KMS-11 (cell line): ENCODE results near the gene SPATA12.

Experiments
- H2AFZ ChIP-seq: fragments of 200-600 bp; sonication (generic); 2 replicates; pipeline ENCODE4 v1.6.1; 2016; ENCODE audit warnings: antibody characterized with exemption, mixed run types, low read depth
- H3K27ac ChIP-seq: fragments of 200-600 bp; sonication (generic); 2 replicates; pipeline ENCODE4 v1.6.1; 2016; ENCODE audit warnings: mild to moderate bottlenecking, mixed run types
- H3K27me3 ChIP-seq: fragments of 200-600 bp; sonication (generic); 2 replicates; pipeline ENCODE4 v1.6.1; 2017; ENCODE audit warnings: mild to moderate bottlenecking, low read depth, mixed run types, moderate library complexity; ENCODE audit not compliant: insufficient read depth
- H3K36me3 ChIP-seq: fragments of 200-600 bp; sonication (generic); 2 replicates; pipeline ENCODE4 v1.6.1; 2017; ENCODE audit warnings: mild to moderate bottlenecking, mixed run types; ENCODE audit not compliant: insufficient read depth
- H3K4me1 ChIP-seq: fragments of 200-600 bp; sonication (generic); 2 replicates; pipeline ENCODE4 v1.6.1; 2016; ENCODE audit warnings: mild to moderate bottlenecking, low read depth, mixed run types; ENCODE audit not compliant: poor library complexity, severe bottlenecking
- H3K4me2 ChIP-seq: fragments of 200-600 bp; sonication (generic); 2 replicates; pipeline ENCODE4 v1.7.0; 2016; ENCODE audit warnings: mild to moderate bottlenecking, mixed run types
- H3K4me3 ChIP-seq: fragments of 200-600 bp; sonication (generic); IDR thresholded peaks from 2 replicates; pipeline ENCODE4 v1.6.1; 2017; ENCODE audit warnings: low read depth, low read length, mixed read lengths; ENCODE audit not compliant: insufficient read depth
- H3K79me2 ChIP-seq: fragments of 200-600 bp; sonication (generic); 2 replicates; pipeline ENCODE4 v1.6.1; 2016; ENCODE audit warnings: low read depth, mixed run types; ENCODE audit not compliant: insufficient read depth
- H3K9ac ChIP-seq: fragments of 200-600 bp; sonication (generic); 2 replicates; pipeline ENCODE4 v1.6.1; 2016; ENCODE audit warnings: mild to moderate bottlenecking, mixed run types
- H4K20me1 ChIP-seq: fragments of 200-600 bp; sonication (generic); 2 replicates; pipeline ENCODE4 v1.6.1; 2016; ENCODE audit warnings: mild to moderate bottlenecking, mixed run types; ENCODE audit not compliant: insufficient read depth
- CTCF ChIP-seq: fragments of 200-600 bp; sonication (generic); conservative IDR thresholded peaks from 2 replicates; pipeline ENCODE4 v1.6.1; 2017; ENCODE audit warnings: low read depth, mild to moderate bottlenecking, antibody characterized with exemption, low read length, moderate library complexity, mixed read lengths

The SPATA12 gene

GRCh38 chr3:57064572-57064971 lies 4.1 kb downstream of the SPATA12 start:
- no peak for TF ChIP-seq CTCF
- Histone ChIP-seq H3K27ac (no peak overlapping the region), H3K79me2 (no peaks in the 10 kb centered on the region), H3K4me1 (no peaks in the 10 kb centered on the region), H3K4me3 (no peak overlapping the region), H3K36me3 (no peaks in the 10 kb centered on the region), H2AFZ (no peak overlapping the region), H3K4me2 (no peak overlapping the region), H4K20me1 (no peaks in the 10 kb centered on the region), H3K9ac (no peak overlapping the region), H3K27me3 (no peaks in the 10 kb centered on the region)

- no peaks in the 10 kb centered on the region for H3K27me3 ChIP-seq
- no peak for TF ChIP-seq CTCF
- no peak overlapping the region for H3K4me2 ChIP-seq
- no peak overlapping the region for H2AFZ ChIP-seq
- H3K9ac ChIP-seq = no peak overlapping the region
- H3K4me3 ChIP-seq = no peak overlapping the region
- H3K27ac ChIP-seq = no peak overlapping the region
- H3K4me1 ChIP-seq = no peaks in the 10 kb centered on the region
- H3K36me3 ChIP-seq = no peaks in the 10 kb centered on the region
- no peaks in the 10 kb centered on the region for H3K79me2 ChIP-seq
- no peaks in the 10 kb centered on the region for H4K20me1 ChIP-seq
Observed at GRCh38 chr3:57065588-57065987, 5.1 kb downstream of the SPATA12 start.

GRCh38 chr3:57066471-57066870 lies 6.0 kb downstream of the SPATA12 start:
- Histone ChIP-seq H3K27me3 (no peaks in the 10 kb centered on the region), H4K20me1 (no peaks in the 10 kb centered on the region), H3K79me2 (no peaks in the 10 kb centered on the region), H2AFZ (no peak overlapping the region), H3K27ac (no peak overlapping the region), H3K4me3 (no peak overlapping the region), H3K4me2 (no peak overlapping the region), H3K4me1 (no peaks in the 10 kb centered on the region), H3K9ac (no peak overlapping the region), H3K36me3 (no peaks in the 10 kb centered on the region)
- TF ChIP-seq CTCF = no peak

GRCh38 chr3:57068437-57069089 lies 8.1 kb downstream of the SPATA12 start:
- Histone ChIP-seq H3K79me2 (no peaks in the 10 kb centered on the region), H3K4me2 (no peak overlapping the region), H3K27ac (no peak overlapping the region), H2AFZ (no peak overlapping the region), H3K36me3 (no peaks in the 10 kb centered on the region), H3K4me1 (no peaks in the 10 kb centered on the region), H3K27me3 (no peaks in the 10 kb centered on the region), H4K20me1 (no peaks in the 10 kb centered on the region), H3K9ac (no peak overlapping the region), H3K4me3 (no peak overlapping the region)
- no peak for TF ChIP-seq CTCF
